NCI-H526 treated with DMSO at 0.1 percent for 48 hours (cell line): ENCODE data around the gene LRRC4C.

Source experiments
- DNase-seq: peaks from one replicate; lab custom pipeline; 2025; lab: John Stamatoyannopoulos, UW

The LRRC4C gene

DNA sequence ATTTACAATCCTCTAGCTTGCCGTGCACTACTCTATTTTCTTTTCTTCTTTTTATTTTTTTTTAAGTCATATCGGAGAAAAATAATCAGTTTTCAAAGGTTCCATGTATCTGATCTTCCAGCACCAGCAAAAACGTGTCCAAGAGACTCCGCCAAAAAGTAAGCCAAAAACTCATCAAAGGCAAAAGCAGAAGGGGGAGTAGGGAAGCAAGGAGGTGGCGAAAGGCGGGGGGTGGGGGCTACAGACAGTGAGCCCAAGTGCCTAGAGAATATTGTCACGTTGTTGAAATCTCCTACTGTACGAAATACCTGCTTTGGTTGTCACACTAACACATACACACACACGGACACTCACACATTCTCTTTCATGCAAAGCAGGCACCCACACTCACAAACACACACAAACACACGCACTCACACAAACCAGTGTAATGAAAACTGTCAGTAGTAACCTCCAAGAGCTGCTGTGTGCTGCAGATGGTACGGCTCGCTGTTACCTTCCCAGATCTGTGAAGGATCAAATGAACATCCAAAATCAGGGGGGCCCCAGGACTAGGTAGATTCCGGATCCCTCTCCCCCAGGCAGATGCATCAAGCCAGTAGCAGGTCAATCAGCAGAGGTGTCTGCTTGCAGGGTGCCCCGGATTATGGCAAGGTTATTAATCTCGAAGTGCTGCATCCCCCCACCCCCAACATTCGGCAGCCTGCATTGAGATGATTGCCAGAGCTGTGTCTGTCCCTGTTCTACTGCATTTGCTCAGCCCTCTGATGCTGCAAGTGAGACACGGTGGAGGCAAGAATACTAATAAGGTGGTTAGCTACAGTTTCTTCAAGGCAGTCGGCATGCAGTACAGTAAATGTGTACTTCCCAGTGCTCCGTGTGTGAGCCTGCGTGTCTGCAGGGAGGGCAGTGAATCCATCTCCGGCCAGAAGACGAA, at the start of gene LRRC4C:
LRRC4C (minus strand) TSS at position 188 of the 937 bp plus-strand sequence.
- no peak for DNase-seq

DNA sequence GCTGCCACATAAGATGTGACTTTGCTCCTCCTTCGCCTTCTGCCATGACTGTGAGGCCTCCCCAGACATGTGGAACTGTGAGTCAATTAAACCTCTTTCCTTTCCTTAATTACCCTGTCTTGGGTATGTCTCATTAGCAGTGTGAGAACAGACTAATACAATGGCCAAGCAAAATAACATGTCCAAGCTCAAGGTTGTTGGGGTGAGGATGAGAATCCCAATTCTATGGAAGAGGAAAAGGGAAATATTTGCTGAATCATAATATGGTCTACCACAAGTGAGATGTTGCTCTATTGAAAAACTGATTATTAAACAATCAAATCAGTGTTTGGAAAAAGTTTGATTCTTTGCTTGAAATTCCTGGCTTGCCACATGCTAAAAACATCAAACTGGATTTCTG, 48.7 kb upstream of the LRRC4C start:
- no peak for DNase-seq

DNA sequence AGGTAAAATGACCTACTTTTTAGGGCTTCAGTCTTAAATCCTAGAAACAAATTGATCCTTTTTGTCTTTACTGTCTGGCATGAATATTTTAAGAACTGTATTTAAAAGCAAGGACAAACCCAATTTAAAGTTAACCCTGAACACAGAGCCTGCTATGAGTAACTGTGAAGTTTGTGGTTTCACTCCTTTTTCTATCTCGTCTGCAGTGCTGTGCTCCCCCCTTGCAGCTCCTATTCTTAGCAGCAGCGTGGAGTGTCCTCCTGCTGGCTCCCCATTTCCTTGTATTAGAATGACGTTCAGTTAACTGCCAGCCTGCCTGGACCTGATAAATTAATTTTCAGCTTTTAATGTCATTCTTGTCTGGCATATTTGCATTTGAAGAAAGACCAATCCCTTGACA, 40.0 kb upstream of the LRRC4C start:
- DNase-seq: no peak

DNA sequence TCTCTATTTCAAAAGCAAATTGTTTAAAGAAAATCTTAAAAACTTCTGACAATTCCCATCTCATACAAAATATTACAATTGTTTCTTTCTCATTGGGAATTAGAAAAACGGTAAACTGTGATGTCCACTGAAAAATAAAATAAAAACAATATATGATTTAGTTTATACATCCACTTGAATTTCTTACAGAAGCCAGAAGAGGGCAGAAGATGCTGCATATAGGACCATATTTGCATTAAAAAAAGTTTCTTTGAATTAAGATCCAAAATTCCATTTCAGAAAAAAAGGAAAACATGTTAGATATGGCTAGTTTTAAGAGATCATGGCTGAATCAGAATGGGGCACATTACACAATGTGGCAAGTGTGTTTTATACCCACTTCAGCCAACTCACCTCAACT, 39.3 kb upstream of the LRRC4C start:
- DNase-seq: no peak

DNA sequence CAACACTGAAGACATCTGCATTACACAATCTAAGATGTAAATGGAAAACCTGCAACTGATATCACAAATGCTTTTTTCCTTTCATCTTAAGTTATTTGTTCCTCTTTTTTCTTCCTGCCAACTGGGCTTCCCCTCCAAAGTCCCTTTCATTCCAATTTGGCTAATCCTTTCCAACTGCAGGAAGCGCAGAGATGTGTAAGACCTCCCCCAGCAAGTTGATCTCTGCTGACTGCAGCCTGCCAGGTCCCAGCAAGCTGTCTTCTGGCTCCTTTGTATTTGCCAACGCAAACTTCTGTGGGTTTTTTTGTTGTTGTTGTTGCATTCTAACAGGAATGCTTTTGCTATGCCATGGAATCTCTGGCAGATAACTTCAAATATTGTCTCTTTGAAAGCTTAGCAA, 38.5 kb upstream of the LRRC4C start:
- DNase-seq: no peak

DNA sequence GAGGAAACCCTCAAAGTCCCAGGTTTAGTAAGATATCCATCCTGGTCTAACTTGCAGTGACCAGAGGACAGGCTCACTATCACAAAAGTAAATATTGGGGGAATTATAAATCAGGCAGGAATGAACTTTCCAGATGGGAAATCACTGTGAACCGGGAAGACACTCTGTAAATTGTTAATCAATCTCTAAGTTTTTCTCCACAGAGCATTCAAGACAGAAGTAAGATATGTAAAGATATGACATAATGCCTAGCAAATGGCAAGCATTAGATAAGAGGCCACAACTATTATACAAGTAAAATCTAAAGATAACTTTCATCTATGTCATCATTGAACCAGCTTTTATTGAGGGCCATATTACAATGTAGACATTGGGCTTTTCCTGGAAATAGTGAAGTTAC, 35.3 kb upstream of the LRRC4C start:
- DNase-seq: no peak

DNA sequence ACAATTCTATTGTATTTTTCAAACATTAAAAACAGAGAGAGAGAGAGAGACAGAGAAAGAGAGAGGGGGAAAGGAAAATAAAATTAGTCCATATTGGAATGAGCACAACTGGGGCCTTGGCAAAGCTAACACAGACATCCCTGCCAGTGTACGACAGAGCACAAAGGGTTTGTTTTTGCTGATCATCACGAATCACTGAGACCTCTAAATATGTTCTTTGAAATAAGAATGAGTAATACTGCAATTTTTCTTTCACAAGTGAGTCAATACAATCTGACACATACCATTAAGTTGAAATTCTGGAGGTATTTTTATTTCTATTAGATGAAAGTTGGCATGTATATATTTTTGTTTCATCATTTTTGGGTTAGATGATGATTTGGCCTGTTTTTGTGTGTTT, 27.0 kb upstream of the LRRC4C start:
- DNase-seq: no peak

DNA sequence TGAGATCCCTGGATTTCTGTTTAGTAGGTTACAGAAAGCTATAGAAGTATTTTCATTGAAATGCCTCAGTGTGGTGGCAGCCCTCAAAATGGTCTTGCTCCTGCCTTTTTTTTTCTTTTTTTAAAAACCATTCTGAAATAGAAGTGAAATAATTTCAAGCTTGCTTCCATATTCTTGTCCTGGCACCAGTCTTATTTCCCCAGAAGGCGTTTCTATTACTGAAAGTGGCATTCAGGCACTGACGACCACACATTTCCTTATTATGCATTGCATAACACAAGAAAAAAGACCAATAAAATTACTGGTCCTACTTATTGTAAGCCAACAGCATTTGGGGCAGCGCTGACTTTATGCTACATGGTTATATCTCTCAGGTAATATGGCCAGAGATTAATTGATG, 24.5 kb upstream of the LRRC4C start:
- DNase-seq: no peak

DNA sequence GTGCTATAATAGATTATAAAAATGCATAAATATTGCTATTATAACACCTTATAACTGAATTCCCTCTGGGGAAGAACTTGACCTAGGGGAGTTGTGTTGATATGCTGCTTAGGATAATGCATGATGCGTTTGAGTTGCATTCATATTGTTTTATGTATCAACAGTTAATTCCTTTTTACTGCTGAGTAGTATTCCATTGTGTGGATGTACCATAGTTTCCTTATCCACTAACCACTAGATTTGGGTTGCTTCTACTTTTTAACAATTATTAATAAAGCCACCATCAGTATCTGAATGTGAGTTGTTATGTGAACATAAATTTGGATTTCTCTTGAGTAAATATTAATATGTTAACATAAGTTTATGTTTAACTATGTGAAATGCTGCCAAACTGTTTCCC, 19.7 kb upstream of the LRRC4C start:
- DNase-seq: no peak

DNA sequence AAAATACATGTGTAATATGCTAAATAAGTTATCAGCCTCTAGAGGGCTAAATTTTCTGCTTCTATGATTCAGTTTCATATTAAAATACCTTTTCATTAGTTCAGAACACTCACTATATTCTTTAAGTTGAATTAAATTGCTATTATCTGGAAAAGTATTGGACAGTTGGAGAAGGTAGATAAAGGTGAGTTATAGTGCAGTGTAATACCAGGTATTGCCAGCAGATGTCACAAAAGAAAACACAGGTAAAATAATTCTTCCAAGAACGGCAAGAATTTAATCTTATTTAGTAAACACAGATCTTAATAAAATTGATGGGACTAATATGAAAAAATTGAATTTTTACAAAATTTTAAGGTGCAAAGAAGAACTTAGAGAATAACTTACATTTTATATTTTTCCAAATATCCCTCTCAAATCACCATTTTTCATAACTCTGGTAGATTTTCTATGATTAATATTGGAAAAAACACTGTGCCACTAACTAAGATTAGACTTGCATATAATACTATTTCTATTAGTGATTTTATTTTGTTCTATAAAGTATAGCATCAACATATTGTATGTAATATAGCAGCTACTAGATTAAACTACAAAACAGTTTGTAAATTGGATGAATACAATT, 1.7 kb upstream of the LRRC4C start:
- DNase-seq: no peak

DNA sequence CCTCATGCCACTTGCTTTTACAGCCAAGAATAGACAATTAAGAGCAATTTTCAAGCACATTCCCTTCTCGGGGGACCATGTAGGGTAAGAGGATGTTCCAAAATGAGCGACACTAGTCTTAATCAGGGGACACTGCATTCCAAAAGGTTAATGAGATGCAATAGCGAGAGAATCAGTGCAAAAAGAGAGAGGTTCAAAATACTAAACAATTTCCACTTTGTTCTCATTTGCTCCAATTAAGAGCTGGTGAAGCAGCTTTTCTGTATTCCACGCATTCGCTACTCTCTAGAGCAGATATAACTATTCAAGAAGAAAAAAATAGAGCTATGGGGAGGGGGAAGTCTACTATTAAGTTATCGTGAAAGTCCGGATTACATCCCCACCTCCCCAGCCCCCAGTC, 811 bp downstream of the LRRC4C start:
- no peak for DNase-seq

DNA sequence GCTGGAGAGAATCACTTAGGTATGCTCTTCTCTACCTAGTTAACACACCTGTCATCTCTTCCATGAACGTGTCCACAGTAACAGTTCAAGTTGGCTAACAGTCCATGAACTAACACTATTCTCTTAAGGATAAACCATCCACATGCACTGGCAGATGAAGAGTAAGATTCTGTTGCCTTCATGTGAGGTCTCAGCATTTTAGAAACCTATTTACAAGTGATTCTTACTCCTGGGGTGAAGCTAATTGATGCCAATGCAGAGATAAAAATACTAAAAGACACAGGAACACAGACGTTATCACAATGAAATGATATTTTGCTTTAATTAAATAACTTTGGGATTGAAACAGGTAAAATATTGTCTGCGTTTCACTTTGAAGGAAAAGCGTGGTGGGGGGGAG, 1.3 kb downstream of the LRRC4C start:
- DNase-seq: no peak

DNA sequence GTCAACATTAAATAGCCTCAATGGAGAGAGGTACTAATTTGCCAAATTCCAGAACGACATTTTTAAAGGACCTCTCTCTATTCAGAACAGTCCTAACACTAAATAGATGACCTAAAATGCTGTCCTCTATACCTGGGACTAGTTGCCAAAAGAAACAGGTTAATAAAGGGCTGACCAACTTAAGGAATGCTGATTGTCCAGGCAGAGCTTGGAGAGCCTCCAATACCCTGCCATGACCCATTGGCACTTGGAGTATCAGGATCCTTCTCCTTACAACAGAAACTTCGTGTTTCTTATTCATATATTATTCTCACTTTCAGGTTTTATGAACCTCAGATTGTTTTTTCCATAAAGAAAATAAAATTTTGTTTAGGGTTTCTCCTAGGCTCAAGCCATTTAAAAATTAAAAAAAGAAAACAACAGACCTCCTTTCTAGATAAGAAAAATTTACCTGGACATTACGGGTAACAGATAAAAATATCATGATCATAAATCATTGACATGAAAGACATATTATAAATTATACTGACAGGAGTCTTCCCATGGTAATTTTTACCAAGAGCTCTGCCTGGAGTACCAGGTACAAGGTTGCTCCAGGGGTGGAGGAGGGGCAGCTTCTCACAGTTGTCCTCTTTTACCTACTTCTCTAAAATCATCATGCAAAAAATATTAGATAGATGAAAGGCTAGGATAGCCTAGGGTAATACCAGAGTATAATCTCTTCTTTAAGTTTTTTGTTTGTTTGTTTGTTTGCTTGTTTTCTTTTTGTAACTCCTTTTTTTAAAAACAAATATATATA, 2.0 kb downstream of the LRRC4C start:
- no peak for DNase-seq

DNA sequence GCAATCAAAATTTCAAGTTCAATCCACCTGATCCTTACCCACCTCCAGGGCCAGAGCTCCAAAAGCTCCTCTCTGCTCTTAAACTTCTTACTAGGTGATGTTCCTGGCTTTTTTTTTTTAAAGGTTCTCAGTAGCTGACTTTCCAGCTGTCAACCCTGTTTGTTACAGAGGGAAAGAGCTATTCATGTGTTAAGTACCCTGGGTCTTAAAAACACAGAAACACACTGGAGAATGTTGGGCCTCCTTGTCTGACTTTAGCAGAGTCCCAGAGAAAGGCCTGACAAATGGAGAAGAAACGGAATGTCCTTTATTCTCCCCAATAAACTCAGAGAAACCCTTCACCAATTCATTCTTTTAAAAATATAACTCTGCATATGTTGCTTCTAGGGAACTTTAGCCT, 3.2 kb downstream of the LRRC4C start:
- no peak for DNase-seq

DNA sequence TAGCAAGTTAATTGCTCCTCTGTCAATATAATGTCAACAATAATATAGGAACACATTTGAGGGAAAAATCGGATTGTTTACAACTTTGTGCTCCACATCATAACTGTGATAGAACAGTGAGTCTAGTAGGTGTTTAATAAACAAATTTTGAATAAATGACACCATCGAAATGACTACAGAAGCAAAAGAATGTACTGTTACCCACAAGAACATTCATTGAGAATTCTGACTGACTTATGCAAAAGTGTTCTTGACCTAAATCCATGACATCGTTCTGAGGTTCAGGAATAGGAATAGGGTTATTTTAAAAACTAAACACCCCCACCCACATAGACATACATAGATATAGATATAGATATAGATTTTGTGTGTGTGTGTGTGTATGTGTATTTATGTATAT, 8.4 kb downstream of the LRRC4C start:
- DNase-seq: no peak

DNA sequence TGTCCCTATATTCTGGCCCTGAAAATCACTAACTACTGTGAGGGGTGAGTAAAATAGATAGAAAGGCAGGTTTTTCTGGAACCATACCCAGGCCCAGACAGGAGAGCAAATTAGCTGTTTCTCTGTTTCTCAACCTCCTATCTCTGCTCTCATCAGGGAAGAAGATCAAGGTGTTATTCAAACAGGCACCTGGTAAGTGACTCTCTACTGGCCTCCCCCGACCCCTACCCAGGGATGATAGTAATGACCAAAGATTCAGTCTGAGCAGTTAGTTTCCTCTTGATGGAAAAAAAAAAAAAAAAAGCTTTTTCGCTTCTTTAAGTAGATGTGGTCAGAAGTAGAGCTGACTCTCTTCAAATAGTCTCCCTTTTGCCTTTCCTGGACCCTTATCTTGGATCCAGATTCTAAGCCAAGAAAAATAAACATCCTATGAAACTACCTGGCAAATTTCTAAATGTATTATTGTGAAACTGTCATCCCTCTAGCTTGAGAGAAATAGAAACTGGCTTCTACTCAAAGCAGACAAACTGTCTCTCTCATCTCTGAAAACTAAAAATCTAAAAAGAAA, 9.9 kb downstream of the LRRC4C start:
- no peak for DNase-seq

DNA sequence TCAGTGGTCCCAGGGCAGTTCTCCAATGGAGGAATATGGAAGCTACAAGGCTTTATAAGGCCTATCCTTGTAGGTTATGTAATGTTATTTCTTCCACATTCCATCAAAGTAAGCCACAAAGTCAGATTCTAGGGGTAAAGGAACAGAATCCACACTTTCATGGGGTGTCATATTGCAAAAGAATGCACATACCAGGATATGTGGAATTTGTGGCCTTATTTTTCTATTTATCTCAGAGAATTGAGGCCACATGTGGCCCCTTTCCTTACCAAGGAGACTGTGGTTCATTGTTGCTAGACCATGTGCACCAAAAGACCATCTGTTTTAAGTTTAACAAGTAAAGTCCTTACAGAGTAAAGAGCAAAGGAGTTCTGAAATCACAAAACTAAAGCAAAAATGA, 12.9 kb downstream of the LRRC4C start:
- DNase-seq: no peak

DNA sequence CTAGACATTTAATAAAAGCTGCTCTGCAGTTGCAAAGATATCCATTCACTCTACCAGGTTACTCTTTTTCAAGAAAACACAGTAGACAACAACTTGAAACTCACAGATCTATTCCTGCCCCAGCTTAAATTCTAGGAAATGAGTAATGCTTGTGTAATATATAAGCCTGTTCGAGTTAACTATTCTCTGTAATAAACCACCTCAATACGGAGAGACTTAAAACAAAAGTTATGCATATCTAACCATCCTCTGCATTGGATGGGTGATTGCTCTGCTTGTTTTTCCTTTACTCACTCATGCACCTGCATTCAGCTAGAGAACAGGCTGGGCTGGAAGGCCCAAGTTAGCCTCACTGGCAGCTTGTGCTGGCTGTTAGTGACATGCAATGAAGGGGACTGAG, 13.3 kb downstream of the LRRC4C start:
- no peak for DNase-seq

DNA sequence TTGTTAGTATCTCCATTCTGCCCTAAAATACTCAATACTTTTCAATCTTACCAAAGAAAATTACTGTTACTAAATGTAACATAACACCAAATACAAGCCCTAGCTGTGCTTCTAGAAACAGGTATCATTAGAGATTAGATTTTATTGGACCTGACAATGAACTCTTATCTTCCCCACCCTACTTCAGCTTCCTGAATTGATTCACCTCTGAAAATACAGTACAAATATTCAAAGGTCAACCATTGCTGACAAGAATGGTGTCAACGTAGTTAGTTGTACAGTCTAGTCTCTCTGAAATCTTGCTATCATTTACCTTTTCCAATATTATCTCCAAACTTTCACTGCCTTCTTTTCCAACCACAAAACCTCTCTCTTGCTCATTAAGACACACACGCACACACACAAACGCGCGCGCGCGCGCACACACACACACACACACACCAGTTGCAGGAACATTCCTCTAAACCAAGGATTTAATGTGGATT, 22.4 kb downstream of the LRRC4C start:
- no peak for DNase-seq

DNA sequence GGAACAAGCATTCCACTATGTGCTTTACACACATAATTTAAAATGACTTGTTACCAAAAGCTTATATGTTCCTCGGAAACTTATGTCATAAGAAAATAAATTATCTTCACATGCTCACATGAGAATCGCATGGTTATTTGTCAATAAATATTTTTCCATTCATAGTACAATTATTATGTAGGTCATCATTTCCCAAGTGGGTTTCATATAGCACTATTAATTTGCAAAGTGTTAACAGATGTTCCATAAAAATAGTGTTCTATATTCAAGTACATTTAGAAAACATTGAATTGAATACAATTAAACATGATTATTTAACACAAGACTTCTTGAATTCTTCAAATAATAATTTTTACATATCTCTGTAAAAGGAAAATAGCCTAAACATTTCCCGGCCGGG, 23.9 kb downstream of the LRRC4C start:
- DNase-seq: no peak

DNA sequence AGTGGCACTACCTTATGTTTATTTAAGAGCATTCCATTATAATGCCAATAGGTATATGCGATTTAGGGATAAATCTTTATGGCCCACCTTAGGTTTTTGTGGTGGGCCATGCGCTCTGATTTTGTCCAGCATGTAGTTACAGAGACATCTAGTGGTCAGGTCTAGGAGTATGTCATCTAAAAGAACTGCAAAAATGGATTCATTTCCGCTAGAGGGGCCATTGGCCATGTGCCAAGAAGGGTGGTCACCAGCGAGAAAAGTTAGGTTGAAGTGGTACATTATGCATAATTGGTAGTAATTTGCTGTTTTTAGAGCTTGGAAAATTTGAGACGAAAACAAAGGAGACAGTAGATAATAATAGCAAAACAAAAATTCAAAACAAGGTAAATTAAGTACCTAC, 27.7 kb downstream of the LRRC4C start:
- DNase-seq: no peak

DNA sequence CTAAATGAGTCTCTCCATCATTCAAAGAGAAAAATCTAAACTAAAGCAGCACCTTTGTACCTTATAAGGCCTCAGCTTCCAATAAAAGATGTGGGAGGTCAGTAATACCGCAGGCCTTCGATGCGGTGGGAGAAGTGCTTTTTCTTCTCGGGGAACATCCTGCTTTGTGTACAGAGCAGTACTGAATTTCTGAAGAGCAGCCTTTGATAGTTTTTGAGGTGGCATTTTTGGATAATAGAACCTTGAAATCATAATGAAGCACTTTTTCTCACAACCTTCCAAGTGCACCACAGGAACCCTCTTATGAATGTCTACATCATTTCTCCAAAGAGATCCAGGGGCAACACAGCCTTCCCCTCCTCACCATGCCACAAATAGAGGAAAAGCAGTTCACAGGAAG, 39.6 kb downstream of the LRRC4C start:
- DNase-seq: no peak
